ENCODE measurements around the gene EPHA7. TPM values are rescaled to one million over a fixed set of nuclear protein-coding genes. Genes with fewer than 3 reads are reported as not detected.
A peak's percentile ranks its signal among the peaks of the same experiment; 100 is the strongest.

Gene EPHA7
- polyA plus RNA-seq (2012; ENCODE audit: low read depth, missing spikeins), result not detected

DNA sequence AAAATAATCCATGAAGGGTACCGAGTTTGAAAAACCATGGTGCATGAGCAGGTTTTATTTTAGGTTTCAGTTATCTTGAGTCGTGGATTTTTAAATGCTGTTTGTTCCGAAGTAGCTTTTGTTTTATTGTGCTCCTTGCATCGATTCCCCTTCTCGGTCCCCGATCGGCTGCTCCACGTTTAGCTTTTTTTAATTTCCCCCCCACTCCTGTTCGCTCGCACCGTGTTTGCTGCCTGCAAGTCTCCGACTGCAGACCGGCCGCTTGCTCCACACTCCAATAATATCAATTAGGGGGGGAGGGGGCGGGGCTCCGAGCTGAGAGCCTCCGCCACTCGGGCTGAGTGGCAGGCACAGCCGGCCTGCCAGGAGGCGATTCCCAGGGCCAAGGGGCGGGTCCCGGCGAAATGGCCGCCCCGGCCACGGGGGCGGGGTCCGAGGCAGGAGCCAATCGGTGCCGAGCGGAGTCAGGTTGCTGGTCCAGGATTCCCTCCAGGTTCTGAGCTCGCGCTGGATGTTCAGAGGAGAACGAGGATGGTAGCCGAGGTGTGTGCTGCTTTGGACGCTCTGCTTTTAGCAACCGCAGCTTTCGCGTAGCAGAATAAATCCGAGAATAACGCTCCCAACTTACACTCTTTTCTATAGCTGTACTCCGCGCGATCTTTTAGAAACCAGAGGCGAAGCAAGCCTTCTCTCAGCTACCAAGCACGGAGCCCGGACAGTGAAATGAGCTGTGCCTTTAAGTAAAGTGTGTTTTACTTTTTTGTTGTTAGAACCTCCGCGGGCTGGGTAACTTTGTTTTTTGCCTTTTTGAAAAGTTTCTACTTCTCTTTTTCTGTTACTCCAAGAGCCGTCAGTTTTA, at the start of gene EPHA7:
Gene EPHA7 (minus strand): TSS at position 256 of the 859 bp plus-strand sequence. CDS start 218 bp downstream, at position 38.
- FAIRE-seq, result no peak
- TF ChIP-seq SPI1 (IDR thresholded peaks at IDR 0.05; ENCODE audit: low read depth, low read length) (no peak), POU2F2 (IDR thresholded peaks at IDR 0.05; ENCODE audit: low read depth, low read length) (no peak)
- peak; percentile 63 for DNase-seq (ENCODE audit: insufficient read length, low spot score)

DNA sequence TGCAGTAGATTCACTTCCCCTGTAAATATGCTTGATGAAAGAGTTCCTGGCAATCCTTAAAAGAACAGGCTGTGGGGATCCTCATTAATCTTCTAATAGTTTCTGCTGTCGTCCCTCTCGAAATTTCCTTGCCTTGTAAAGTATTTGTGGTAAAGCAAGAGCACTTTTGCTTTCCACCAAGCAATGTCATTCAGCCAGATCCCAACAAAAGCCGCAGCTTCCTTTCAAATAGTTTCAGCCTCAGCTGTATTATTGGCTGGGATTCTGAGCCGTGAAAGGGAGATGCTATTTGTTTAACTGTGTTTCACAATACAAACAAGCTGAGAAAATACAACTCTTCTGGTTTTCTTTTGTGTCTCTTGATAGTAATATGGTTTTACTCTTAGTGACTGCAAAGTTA, 48.9 kb upstream of the EPHA7 start:
- DNase-seq (ENCODE audit: insufficient read length, low spot score) (no peak), FAIRE-seq (no peak)
- TF ChIP-seq SPI1 (IDR thresholded peaks at IDR 0.05; ENCODE audit: low read depth, low read length) (no peak), PAX5 (IDR thresholded peaks at IDR 0.05; ENCODE audit: insufficient read depth, low read length, severe bottlenecking) (no peak)

DNA sequence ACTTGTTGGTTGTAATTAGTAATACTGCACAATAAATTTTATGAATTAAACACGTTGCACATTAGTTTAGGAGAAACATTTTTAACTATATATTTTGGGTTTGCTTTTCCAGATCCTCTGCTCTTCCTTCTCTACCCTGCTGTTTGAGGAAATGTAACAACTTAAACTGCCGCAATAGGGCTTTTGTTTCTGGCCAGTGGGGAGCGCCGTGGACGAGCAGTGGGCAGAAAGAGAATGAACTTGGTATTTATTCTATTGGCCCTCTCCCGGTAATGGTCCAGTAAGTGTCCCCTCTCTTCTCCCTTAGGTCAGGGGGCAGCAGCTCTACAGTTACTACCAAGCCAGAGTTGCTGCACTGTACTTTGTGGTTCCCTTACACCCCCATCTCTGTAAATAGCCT, 35.2 kb upstream of the EPHA7 start:
- no peak for FAIRE-seq
- no peak for TF ChIP-seq TAF1 (IDR thresholded peaks at IDR 0.05; ENCODE audit: low read depth, low read length)
- TF ChIP-seq POLR2AphosphoS5 (IDR thresholded peaks at IDR 0.05; ENCODE audit: low read depth, low read length), result no peak
- TF ChIP-seq POLR2A (IDR thresholded peaks at IDR 0.05; ENCODE audit: low read depth, low read length), result no peak
- DNase-seq (ENCODE audit: insufficient read length, low spot score), result no peak

DNA sequence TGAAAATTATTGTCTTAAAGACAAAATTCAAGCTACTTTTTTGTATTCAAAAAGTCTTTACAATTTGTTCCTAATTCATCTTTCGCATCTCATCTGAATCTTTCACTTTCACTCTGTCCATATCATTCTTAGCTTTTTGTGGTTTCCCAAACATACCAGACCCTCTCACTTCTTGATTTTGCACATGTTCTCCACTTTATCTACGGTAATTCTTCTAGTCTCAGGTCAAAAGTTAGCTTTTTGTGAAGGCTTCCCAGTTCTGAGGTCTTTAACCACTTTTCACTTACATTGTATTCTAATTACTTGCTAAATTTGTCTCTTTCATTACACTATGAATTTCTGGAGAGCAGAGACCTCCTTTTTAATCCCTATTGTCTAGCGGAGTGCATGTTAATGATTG, 34.6 kb upstream of the EPHA7 start:
- TF ChIP-seq SPI1 (IDR thresholded peaks at IDR 0.05; ENCODE audit: low read depth, low read length), result peak; percentile 87
- no peak for TF ChIP-seq PAX5 (IDR thresholded peaks at IDR 0.05; ENCODE audit: insufficient read depth, low read length, severe bottlenecking)
- DNase-seq (ENCODE audit: insufficient read length, low spot score), result peak; percentile 4
- FAIRE-seq, result no peak

DNA sequence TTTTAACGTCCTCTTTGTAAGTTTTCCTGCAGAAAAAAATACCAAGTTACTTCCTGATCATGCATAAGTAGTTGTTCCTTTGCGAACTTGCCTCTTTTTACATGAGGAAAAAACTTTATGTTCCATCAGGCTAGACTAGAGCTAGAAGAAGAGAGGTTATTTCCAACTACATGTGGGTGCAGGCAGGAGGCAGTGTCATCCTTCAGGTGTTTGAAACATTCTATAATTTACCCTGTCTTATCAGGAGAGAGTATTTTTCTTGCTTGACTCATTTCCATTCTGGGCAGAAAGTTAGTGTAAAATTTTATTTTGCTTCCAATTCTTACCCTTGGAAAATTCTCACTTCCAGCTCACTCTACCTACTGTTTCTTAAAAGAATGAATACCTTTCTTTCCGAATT, 28.5 kb upstream of the EPHA7 start:
- no peak for DNase-seq (ENCODE audit: insufficient read length, low spot score)
- no peak for FAIRE-seq
- TF ChIP-seq SPI1 (IDR thresholded peaks at IDR 0.05; ENCODE audit: low read depth, low read length) (no peak), POU2F2 (IDR thresholded peaks at IDR 0.05; ENCODE audit: low read depth, low read length) (no peak), PAX5 (IDR thresholded peaks at IDR 0.05; ENCODE audit: insufficient read depth, low read length, severe bottlenecking) (no peak), POLR2A (IDR thresholded peaks at IDR 0.05; ENCODE audit: low read depth, low read length) (no peak), POLR2AphosphoS5 (IDR thresholded peaks at IDR 0.05; ENCODE audit: low read depth, low read length) (no peak), TAF1 (IDR thresholded peaks at IDR 0.05; ENCODE audit: low read depth, low read length) (no peak)

DNA sequence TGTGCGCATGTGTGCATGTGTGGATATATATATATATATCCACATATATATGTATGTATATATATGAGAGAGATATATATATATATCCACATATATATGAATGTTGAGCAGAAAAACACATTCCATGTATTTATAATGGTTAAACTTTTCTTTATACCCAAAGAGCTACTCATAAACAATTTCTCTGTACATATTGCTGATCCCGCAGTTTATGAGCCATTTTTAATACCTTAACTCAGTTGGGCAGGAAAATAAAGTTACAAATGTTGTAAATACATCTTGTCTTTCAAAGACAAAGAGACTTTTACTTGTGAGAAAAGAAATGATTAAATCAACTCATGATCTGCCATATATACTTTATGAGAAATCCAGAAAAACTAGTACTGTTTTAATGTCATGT, 18.1 kb upstream of the EPHA7 start:
- FAIRE-seq (no peak), DNase-seq (ENCODE audit: insufficient read length, low spot score) (no peak)
- TF ChIP-seq PAX5 (IDR thresholded peaks at IDR 0.05; ENCODE audit: insufficient read depth, low read length, severe bottlenecking), result no peak

DNA sequence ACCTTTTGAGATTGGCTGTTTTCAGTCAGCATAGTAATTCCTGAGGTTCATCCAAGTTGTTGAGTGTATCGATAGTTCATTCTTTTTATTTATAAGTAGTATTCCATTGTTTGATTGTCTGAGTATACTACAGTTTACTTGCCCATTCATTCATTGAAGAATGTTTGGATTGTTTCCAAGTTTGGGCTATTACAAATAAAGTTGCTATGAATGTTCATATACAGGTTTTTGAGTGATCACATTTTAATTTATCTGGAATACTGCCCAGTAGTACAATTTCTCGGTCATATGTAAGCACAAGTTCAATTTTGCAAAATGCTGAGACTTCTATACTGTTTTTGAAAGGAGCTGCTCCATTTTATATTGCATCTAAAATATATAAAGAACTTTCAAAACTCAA, 14.2 kb upstream of the EPHA7 start:
- FAIRE-seq, result no peak
- no peak for DNase-seq (ENCODE audit: insufficient read length, low spot score)
- no peak for TF ChIP-seq POLR2AphosphoS5 (IDR thresholded peaks at IDR 0.05; ENCODE audit: low read depth, low read length)
- no peak for TF ChIP-seq TAF1 (IDR thresholded peaks at IDR 0.05; ENCODE audit: low read depth, low read length)
- no peak for TF ChIP-seq POU2F2 (IDR thresholded peaks at IDR 0.05; ENCODE audit: low read depth, low read length)

DNA sequence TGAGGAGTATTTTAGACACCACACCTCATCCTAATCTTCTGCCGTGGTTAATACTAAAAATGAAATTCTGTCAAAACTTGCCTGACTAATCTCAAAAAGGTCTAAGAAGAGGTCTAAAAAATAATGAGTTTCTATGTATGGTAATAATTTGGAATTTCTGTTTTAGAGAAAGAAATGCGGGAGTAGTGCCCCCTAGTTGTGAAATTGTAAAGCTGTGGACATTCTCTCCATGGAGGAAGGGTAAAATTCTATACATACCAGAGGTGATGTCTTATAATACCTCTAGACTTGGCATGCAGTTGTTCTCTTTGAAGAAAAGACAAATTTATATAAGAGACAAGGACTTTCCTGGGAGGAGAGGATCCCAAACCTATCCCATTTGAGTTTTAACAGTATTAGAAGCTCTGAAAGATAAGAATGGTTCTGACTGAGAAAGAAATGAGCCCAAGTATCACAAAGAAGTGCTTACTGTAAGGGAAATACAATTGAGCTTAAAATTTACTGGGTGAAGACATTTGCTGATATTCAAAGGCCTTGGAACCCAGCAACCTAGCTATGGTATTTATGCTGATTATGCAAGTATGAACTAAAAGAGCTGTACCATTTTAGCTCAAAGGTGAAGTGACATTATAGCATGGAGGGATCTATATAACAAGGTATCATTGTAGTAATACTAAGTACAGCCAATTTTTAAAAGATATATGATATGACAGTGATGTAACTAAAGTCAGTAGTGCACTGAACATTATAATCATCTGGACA, 5.1 kb upstream of the EPHA7 start:
- FAIRE-seq (no peak), DNase-seq (ENCODE audit: insufficient read length, low spot score) (no peak)
- TF ChIP-seq POLR2AphosphoS5 (IDR thresholded peaks at IDR 0.05; ENCODE audit: low read depth, low read length) (no peak), POLR2A (IDR thresholded peaks at IDR 0.05; ENCODE audit: low read depth, low read length) (no peak), TAF1 (IDR thresholded peaks at IDR 0.05; ENCODE audit: low read depth, low read length) (no peak), SPI1 (IDR thresholded peaks at IDR 0.05; ENCODE audit: low read depth, low read length) (no peak), PAX5 (IDR thresholded peaks at IDR 0.05; ENCODE audit: insufficient read depth, low read length, severe bottlenecking) (no peak), POU2F2 (IDR thresholded peaks at IDR 0.05; ENCODE audit: low read depth, low read length) (no peak)

DNA sequence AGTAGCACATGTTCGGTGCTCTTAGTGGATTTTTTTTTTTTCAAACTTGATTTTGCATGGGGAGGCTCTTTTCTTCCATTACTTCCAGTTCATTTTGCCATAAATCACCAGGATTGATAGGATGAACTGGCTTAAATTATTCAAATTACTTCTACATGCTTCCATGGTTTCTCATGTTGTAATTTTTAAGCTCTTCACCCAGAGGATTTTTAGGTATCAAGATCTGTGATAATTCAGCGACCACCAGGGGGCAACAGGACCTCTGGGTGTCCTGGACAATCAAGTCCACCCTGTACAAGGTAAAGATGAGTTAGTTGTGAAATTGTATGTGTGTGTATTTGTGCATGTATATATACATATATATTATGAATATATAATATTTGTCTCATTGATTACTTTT, 4.2 kb upstream of the EPHA7 start:
- DNase-seq (ENCODE audit: insufficient read length, low spot score) (no peak), FAIRE-seq (no peak)
- TF ChIP-seq POU2F2 (IDR thresholded peaks at IDR 0.05; ENCODE audit: low read depth, low read length) (no peak), SPI1 (IDR thresholded peaks at IDR 0.05; ENCODE audit: low read depth, low read length) (no peak), POLR2A (IDR thresholded peaks at IDR 0.05; ENCODE audit: low read depth, low read length) (no peak), POLR2AphosphoS5 (IDR thresholded peaks at IDR 0.05; ENCODE audit: low read depth, low read length) (no peak), TAF1 (IDR thresholded peaks at IDR 0.05; ENCODE audit: low read depth, low read length) (no peak), PAX5 (IDR thresholded peaks at IDR 0.05; ENCODE audit: insufficient read depth, low read length, severe bottlenecking) (no peak)

DNA sequence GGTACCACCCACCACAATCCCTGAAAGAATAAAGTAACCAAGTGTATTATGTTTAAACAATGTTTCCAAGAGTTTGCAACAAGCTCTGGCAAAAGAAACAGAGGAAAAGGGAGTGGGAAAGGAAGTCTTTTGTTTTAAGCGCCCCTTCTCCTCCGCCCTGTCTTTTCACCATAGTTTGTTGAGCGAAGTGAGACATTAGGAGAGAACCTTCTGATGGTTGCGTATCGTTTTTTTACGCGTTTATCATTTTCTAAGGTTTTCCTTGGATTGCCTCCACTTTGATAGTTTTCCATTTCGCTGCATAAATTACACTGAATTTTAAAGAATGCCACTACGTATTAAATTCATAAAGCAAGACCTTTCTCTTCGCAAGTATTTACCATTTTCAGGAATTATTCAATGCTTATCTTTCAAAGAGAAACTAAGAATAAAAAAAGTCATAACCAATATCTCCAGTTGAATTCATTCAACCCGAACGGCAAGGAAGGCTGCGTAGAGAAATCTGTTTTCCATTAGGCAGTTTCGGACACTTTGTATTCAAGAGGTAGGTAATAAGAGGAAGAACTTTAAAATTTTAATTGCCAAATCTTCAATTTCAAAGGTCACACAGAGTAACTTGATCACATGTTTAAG, 920 bp upstream of the EPHA7 start:
- DNase-seq (ENCODE audit: insufficient read length, low spot score) (no peak), FAIRE-seq (no peak)
- TF ChIP-seq POU2F2 (IDR thresholded peaks at IDR 0.05; ENCODE audit: low read depth, low read length), result no peak

Data from GM12891 (cell line).